ENCODE measurements around the gene SIGLEC14. TPM values are rescaled to one million over a fixed set of nuclear protein-coding genes. Genes with fewer than 3 reads are reported as not detected.

The SIGLEC14 gene
- total RNA-seq, 2 donors from 2014 or later, result not detected

DNA sequence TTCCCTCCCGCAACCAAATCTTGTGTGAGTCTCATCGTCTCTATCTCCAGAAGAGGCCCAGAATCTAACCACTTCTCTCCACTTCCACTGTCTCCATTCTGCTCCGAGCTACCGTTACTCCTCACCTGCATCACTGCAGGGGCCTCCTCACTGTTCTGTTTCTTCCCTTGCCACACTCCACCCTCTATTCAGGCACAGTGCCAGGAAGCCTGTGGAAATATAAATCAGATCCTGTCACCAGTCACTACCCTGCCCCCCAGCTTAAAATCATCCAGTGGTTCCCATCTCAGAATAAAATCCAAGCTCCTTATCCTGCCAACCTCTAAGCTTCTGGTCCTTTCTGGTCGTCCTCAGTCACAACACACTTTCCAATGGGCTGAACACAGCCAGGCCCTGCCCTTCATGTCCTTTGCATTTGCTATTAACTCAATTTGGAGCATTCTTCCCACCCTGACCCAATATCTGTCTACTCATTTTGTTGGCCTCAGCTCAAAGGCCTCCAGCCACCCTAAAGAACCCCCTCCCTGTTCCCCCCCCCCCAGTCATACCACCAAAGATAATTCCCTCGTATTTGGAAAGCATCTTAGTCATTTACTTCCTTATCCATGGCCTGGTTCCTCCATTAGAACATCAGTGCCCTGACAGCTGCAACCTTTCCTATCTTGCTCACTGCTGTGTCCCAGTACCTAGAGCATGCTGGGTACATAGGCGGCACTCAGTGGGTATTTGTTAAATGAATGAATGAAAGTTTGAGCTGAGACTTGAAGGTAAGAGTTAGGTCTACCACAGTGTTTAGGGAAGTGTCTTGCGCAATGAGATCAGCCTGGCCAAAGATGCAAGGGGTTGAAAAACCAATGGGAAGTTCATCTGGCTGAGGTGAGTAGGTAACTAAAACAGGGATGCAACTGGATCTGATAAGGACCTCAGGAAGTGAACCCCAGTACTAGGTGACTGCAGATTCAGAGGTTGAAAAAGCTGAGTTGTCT, 51.1 kb downstream of the SIGLEC14 start:
- 77 to 88% methylated on average over 8 of the region's 8 CpGs for WGBS, 2 donors

DNA sequence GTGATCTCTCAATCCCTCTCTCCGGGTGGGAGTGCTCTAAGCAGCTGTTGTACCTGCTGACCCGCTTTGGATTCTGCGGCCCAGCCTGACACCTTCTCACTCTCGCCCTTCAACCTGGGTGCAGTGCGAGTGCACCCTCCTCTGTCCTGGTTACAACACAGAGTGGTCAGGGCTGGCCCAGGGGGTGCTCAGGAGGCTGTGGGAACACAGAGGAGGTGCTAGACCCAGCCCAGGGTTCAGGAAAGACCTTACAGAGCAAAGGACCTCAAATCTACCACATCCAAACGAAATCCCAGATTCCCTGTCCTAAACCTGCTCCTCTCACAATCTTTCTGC, 51.9 kb downstream of the SIGLEC14 start:
- H3K4me3 ChIP-seq, result peak overlapping the region; percentile 6 to 46
- TF ChIP-seq, protein P1, sequence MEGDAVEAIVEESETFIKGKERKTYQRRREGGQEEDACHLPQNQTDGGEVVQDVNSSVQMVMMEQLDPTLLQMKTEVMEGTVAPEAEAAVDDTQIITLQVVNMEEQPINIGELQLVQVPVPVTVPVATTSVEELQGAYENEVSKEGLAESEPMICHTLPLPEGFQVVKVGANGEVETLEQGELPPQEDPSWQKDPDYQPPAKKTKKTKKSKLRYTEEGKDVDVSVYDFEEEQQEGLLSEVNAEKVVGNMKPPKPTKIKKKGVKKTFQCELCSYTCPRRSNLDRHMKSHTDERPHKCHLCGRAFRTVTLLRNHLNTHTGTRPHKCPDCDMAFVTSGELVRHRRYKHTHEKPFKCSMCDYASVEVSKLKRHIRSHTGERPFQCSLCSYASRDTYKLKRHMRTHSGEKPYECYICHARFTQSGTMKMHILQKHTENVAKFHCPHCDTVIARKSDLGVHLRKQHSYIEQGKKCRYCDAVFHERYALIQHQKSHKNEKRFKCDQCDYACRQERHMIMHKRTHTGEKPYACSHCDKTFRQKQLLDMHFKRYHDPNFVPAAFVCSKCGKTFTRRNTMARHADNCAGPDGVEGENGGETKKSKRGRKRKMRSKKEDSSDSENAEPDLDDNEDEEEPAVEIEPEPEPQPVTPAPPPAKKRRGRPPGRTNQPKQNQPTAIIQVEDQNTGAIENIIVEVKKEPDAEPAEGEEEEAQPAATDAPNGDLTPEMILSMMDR (IDR thresholded peaks at IDR 0.05), result no peak
- TF ChIP-seq POLR2A (IDR thresholded peaks at IDR 0.05), result no peak
- H3K36me3 ChIP-seq (replicated peaks in 1 of 2; ENCODE audit: insufficient read depth in 1 of 2, low read depth in 2 of 2), result no peaks in the 10 kb centered on the region
- intact Hi-C loops (cut with DNase I), result loop anchor here (5.0 to 10.0 kb wide), 2 partner anchors 32 to 100 kb away; partner anchors contain the start of gene SPACA6
- ATAC-seq (peak; percentile 4), DNase-seq (no peak)
- WGBS, 2 donors, result 7 to 10% methylated on average over 1 to 6 of the region's 6 CpGs
- no peaks in the 10 kb centered on the region for H3K9me3 ChIP-seq
- peak overlapping the region in 2 of 4 donors; percentile 60 to 69 for H3K27ac ChIP-seq
- no peaks in the 10 kb centered on the region for H3K27me3 ChIP-seq
- peaks cover 20% of the 10 kb centered on the region for H3K4me1 ChIP-seq

More for the DNA sequence above, 51.1 kb downstream of the SIGLEC14 start:
- DNase-seq (no peak), ATAC-seq (no peak)
- TF ChIP-seq, protein P1 (IDR thresholded peaks at IDR 0.05), result no peak
- no peak for TF ChIP-seq POLR2A (IDR thresholded peaks at IDR 0.05)
- Histone ChIP-seq H3K36me3 (replicated peaks in 1 of 2; ENCODE audit: insufficient read depth in 1 of 2, low read depth in 2 of 2) (no peaks in the 10 kb centered on the region), H3K27me3 (no peaks in the 10 kb centered on the region), H3K4me3 (no peak overlapping the region), H3K4me1 (peaks cover 20% of the 10 kb centered on the region), H3K9me3 (no peaks in the 10 kb centered on the region), H3K27ac (no peak overlapping the region)
- intact Hi-C loops (cut with DNase I), result loop anchor here (5.0 to 10.0 kb wide), 2 partner anchors 33 to 99 kb away; partner anchors contain the start of gene SPACA6

DNA sequence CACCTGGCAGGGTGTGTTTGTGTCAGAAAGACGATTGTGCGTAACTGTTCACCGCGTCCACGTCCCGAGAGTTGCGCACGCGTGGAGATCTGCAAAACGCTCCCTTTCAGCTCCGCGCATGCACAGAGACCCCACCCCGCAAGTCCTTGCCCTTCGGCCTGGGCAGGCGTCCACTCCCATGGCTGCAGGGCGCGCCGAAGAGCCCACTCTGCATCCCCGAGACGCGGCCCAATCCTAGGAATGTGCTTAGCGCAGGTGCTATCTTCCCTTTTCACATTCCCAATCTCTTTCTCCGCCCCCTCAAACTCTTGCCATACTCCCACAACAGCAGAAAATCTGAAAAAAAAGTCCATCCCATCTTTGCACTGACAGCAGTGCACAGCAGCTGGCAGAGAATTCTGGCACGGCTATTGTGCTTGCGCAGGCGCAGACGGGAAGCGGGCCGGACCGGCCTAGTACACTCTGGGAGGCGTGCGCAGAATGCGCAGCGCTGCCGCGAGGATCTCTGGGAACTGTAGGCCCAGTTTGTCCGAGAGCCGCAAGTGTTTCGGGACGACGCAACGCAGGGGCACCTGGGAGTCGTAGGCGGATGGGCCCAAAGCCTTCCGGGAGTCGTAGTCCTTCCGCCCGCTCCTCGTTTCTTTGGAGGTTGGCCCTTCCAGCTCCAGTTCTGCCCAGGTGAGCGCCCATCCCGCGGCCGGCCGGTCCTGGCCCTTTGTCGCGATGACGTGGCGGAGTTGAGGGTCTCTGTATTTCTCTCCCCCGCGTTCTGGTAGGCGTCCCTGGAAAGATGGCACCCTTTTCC, 52.5 kb downstream of the SIGLEC14 start:
- H3K4me1 ChIP-seq, result peaks cover 20% of the 10 kb centered on the region
- no peaks in the 10 kb centered on the region for H3K36me3 ChIP-seq (replicated peaks in 1 of 2; ENCODE audit: insufficient read depth in 1 of 2, low read depth in 2 of 2)
- TF ChIP-seq, protein P1 (IDR thresholded peaks at IDR 0.05), result peak in 2 of 7 experiments; percentile 3 to 17
- TF ChIP-seq POLR2A (IDR thresholded peaks at IDR 0.05), result peak in 2 of 3 donors; percentile 45 to 64
- peak overlapping the region; percentile 37 to 62 for H3K4me3 ChIP-seq
- ATAC-seq (peak; percentile 100), DNase-seq (peak; percentile 98 to 99 (median 99))
- 0% methylated on average over 45 to 57 of the region's 61 CpGs for WGBS, 2 donors
- no peaks in the 10 kb centered on the region for H3K27me3 ChIP-seq
- H3K9me3 ChIP-seq, result no peaks in the 10 kb centered on the region
- intact Hi-C loops (cut with DNase I), result loop anchor here (10.0 kb wide), 1 partner anchor 101 kb away; the partner anchor contains the start of gene SPACA6
- H3K27ac ChIP-seq, result peak overlapping the region in 2 of 4 donors; percentile 60 to 69

DNA sequence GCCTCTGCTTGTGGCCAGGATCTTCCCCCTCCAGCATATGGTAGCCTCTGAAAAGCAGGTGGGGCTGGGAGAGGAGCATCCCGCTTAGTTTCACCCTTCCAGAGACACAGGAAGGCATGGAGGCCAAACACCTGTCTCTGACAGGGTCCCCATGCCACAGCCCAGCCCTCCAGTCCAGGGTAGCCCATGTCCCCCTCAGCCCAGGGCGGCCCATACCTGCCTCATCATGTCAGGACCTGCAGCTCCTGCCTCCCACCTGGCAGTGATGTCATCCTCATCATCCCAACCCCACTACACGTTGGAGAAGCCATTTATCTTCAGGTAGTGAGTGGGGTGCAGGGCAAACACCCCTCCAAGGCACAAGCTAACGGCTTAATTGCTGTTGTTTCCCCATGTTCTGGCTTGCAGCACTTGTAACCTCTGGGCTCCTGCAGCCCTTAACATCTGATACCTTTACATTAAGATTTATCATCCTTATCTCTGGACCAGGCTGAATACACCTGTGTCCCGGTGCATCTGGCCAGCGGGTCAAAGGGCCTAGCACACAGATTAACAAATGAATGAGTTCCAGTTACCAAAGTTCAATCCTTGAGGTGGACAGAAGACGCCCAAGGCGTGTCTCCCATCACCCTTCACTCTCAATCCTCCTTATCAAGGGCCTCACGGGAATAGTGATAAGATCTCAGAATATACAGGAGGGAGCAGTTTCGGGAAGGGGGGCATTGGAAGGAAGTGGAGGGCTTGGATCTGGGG, 53.3 kb downstream of the SIGLEC14 start:
- H3K4me3 ChIP-seq, result peak overlapping the region; percentile 37 to 62
- no peak for TF ChIP-seq POLR2A (IDR thresholded peaks at IDR 0.05)
- TF ChIP-seq, protein P1 (IDR thresholded peaks at IDR 0.05), result no peak
- no peaks in the 10 kb centered on the region for H3K27me3 ChIP-seq
- 11 to 20% methylated on average over 8 to 10 of the region's 10 CpGs for WGBS, 2 donors
- peak overlapping the region in 1 of 4 donors; percentile 69 for H3K27ac ChIP-seq
- intact Hi-C loops (cut with DNase I), result loop anchor here (10.0 kb wide), 1 partner anchor 101 kb away; the partner anchor contains the start of gene SPACA6
- peaks cover 0 to 2% (median 0%) of the 10 kb centered on the region in 3 donors for H3K9me3 ChIP-seq
- peaks cover 20% of the 10 kb centered on the region for H3K4me1 ChIP-seq
- ATAC-seq, result no peak
- no peak for DNase-seq
- H3K36me3 ChIP-seq (replicated peaks in 1 of 2; ENCODE audit: insufficient read depth in 1 of 2, low read depth in 2 of 2), result no peaks in the 10 kb centered on the region

All from body of pancreas (tissue), 4 donors.